CD14-positive monocyte (primary cell): Measurements from ENCODE around the gene ULK2. TPM values are rescaled to one million over a fixed set of nuclear protein-coding genes. Genes with fewer than 3 reads are reported as not detected.

ENCODE experiments used
- DNase-seq, 3 donors: peaks; one replicate each; pipeline ENCODE4 v3.0.0-alpha.2; 2011 to 2022
- H2AFZ ChIP-seq: 2 replicates; pipeline ENCODE4 v1.6.0; 2012; ENCODE audit warnings: mild to moderate bottlenecking, low read depth, low read length, inconsistent platforms; ENCODE audit not compliant: insufficient read depth, poor library complexity, severe bottlenecking
- H3K27ac ChIP-seq, 2 donors: 1 replicate in 1 of 2; 2 replicates in 1 of 2; pipeline ENCODE4 v1.5.1; 2012 to 2013; ENCODE audit warnings: low read length in 2 of 2, control low read depth in 1 of 2, inconsistent platforms in 1 of 2, low read depth in 1 of 2, mild to moderate bottlenecking in 1 of 2
- H3K27me3 ChIP-seq, 2 donors: one replicate each; pipeline versions ENCODE4 v1.6.0 to v1.6.1; 2011 to 2013; ENCODE audit warnings: low read length in 2 of 2; ENCODE audit not compliant: control insufficient read depth in 2 of 2, insufficient read depth in 2 of 2
- H3K36me3 ChIP-seq, 2 donors: replicated peaks in 1 of 2; 1 replicate in 1 of 2; 2 replicates in 1 of 2; pipeline versions ENCODE4 v1.5.1 to v1.6.1; 2012 to 2013; ENCODE audit warnings: low read length in 2 of 2, control low read depth in 1 of 2, inconsistent platforms in 1 of 2, mild to moderate bottlenecking in 1 of 2; ENCODE audit not compliant: insufficient read depth in 2 of 2, control insufficient read depth in 1 of 2
- H3K4me1 ChIP-seq, 2 donors: 1 replicate in 1 of 2; 2 replicates in 1 of 2; pipeline versions ENCODE4 v1.5.1 to v1.6.1; 2012 to 2013; ENCODE audit warnings: low read length in 2 of 2, control low read depth in 1 of 2, inconsistent platforms in 1 of 2, mild to moderate bottlenecking in 1 of 2, moderate library complexity in 1 of 2; ENCODE audit not compliant: insufficient read depth in 2 of 2, control insufficient read depth in 1 of 2
- H3K4me2 ChIP-seq: replicated peaks from 2 replicates; pipeline ENCODE3; 2012; ENCODE audit warnings: low read length, moderate library complexity, mild to moderate bottlenecking; ENCODE audit not compliant: poor library complexity, severe bottlenecking; ENCODE audit errors: extremely low read depth
- H3K4me3 ChIP-seq, 3 experiments: fragments of 200-600 bp in 1 of 3; sonication (generic) in 1 of 3; replicated peaks in 1 of 3; 1 replicate in 2 of 3; 2 replicates in 1 of 3; pipeline ENCODE4 v1.5.1; 2011 to 2013; ENCODE audit warnings: low read length in 3 of 3, mild to moderate bottlenecking in 3 of 3, control low read depth in 2 of 3, low read depth in 2 of 3, inconsistent platforms in 1 of 3, moderate library complexity in 1 of 3
- H3K79me2 ChIP-seq: 2 replicates; pipeline ENCODE4 v1.6.0; 2012; ENCODE audit warnings: mild to moderate bottlenecking, control low read depth, inconsistent platforms, low read length, moderate library complexity; ENCODE audit not compliant: insufficient read depth
- H3K9ac ChIP-seq: 2 replicates; pipeline ENCODE4 v1.6.0; 2017; ENCODE audit warnings: low read length, mild to moderate bottlenecking; ENCODE audit not compliant: insufficient read depth, poor library complexity, severe bottlenecking
- H3K9me3 ChIP-seq, 2 donors: replicated peaks in 1 of 2; 1 replicate in 1 of 2; 2 replicates in 1 of 2; pipeline versions ENCODE4 v1.5.1 to v1.6.1; 2012 to 2013; ENCODE audit warnings: low read length in 2 of 2, control low read depth in 1 of 2; ENCODE audit not compliant: control insufficient read depth in 1 of 2, insufficient read depth in 1 of 2
- H4K20me1 ChIP-seq: 2 replicates; pipeline ENCODE4 v1.6.0; 2012; ENCODE audit warnings: mild to moderate bottlenecking, low read length, control low read depth, moderate library complexity; ENCODE audit not compliant: insufficient read depth
- H3K27ac Mint-ChIP-seq, 7 donors: one replicate each; pipeline ENCODE4 v1.8.0; 2020; ENCODE audit warnings: mild to moderate bottlenecking in 7 of 7, mixed read lengths in 7 of 7, moderate library complexity in 6 of 7, inconsistent platforms in 2 of 7
- H3K27me3 Mint-ChIP-seq, 3 donors: one replicate each; pipeline ENCODE4 v1.8.0; 2021 to 2022; ENCODE audit warnings: low read depth in 3 of 3, mild to moderate bottlenecking in 3 of 3, mixed read lengths in 3 of 3, moderate library complexity in 3 of 3, inconsistent platforms in 1 of 3
- H3K36me3 Mint-ChIP-seq, 2 donors: one replicate each; pipeline ENCODE4 v1.8.0; 2020; ENCODE audit warnings: mixed read lengths in 2 of 2, inconsistent platforms in 1 of 2, mild to moderate bottlenecking in 1 of 2
- H3K4me1 Mint-ChIP-seq: one replicate; pipeline ENCODE4 v1.8.0; 2020; ENCODE audit warnings: mild to moderate bottlenecking, mixed read lengths
- H3K4me3 Mint-ChIP-seq, 2 donors: one replicate each; pipeline ENCODE4 v1.8.0; 2020; ENCODE audit warnings: mild to moderate bottlenecking in 2 of 2, mixed read lengths in 2 of 2, moderate library complexity in 1 of 2
- H3K9me3 Mint-ChIP-seq, 7 donors: one replicate each; pipeline ENCODE4 v1.8.0; 2020 to 2022; ENCODE audit warnings: mixed read lengths in 7 of 7, mild to moderate bottlenecking in 6 of 7, moderate library complexity in 6 of 7, inconsistent platforms in 2 of 7
- WGBS: methylation state at CpG from one replicate; pipeline ENCODE4 v1.1.5; 2013; ENCODE audit warnings: missing lambda C conversion rate; ENCODE audit not compliant: insufficient coverage; 5-methylcytosine and 5-hydroxymethylcytosine counted together
- intact Hi-C, 2 donors: fragments of 100-400 bp; cut with micrococcal nuclease; formaldehyde crosslinking; loops; one replicate each; pipeline versions ENCODE4 v1.15.0 to v1.15.1; 2023
- polyA plus RNA-seq, 3 donors: library from polyadenylated mRNA; depleted of rRNA in 1 of 3; unstranded in 2 of 3; stranded (reverse) in 1 of 3; fragments of 300-500 nt in 2 of 3; fragments of >200 nt in 1 of 3; fragmentation: Illumina TruSeq in 2 of 3; gene quantifications; 1 replicate in 2 of 3; 2 replicates in 1 of 3; pipeline ENCODE4 v1.2.3, GENCODE V29; 2012 to 2021
- TF ChIP-seq, protein P1 (sequence below): fragments of 200-600 bp; IDR thresholded peaks from one replicate; pipeline ENCODE4 v1.8.0; 2022; ENCODE audit warnings: antibody characterized with exemption, mild to moderate bottlenecking

Gene ULK2
- polyA plus RNA-seq, 3 donors, result 8.5 to 27.2 (median 12.3) TPM

DNA sequence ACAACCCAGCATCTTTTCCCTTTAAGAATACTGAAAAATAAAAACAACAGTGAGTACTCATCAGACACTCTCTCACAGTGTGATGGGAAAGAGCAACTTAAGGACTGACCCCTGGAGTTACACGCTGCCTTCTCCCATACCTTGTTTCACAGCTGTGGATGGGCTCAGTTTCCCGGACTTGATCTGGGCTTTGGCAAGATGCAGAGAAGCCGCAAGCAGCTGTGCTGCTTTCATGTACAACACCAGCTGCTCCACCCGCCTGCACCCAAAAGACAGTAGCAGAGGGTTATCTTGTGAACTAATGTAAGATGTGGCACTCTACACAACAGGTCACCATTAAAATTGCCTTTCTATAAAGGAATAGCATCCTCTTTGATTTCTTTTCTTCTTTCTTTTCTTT is 86.9 kb downstream of the ULK2 start:
- H3K4me1 ChIP-seq, result no peaks in the 10 kb centered on the region
- no peak overlapping the region for H3K27ac Mint-ChIP-seq
- intact Hi-C loops, result no loop called here
- no peaks in the 10 kb centered on the region for H3K27me3 Mint-ChIP-seq
- H3K4me3 ChIP-seq, result no peak overlapping the region
- no peak overlapping the region for H3K27ac ChIP-seq
- peaks cover 71 to 84% of the 10 kb centered on the region in 2 donors for H3K36me3 Mint-ChIP-seq
- no peaks in the 10 kb centered on the region for H3K9me3 ChIP-seq
- no peak overlapping the region for H2AFZ ChIP-seq
- H3K79me2 ChIP-seq, result no peaks in the 10 kb centered on the region
- no peaks in the 10 kb centered on the region for H4K20me1 ChIP-seq
- H3K27me3 ChIP-seq, result no peaks in the 10 kb centered on the region
- TF ChIP-seq, protein P1, sequence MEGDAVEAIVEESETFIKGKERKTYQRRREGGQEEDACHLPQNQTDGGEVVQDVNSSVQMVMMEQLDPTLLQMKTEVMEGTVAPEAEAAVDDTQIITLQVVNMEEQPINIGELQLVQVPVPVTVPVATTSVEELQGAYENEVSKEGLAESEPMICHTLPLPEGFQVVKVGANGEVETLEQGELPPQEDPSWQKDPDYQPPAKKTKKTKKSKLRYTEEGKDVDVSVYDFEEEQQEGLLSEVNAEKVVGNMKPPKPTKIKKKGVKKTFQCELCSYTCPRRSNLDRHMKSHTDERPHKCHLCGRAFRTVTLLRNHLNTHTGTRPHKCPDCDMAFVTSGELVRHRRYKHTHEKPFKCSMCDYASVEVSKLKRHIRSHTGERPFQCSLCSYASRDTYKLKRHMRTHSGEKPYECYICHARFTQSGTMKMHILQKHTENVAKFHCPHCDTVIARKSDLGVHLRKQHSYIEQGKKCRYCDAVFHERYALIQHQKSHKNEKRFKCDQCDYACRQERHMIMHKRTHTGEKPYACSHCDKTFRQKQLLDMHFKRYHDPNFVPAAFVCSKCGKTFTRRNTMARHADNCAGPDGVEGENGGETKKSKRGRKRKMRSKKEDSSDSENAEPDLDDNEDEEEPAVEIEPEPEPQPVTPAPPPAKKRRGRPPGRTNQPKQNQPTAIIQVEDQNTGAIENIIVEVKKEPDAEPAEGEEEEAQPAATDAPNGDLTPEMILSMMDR, result no peak
- H3K9me3 Mint-ChIP-seq, result peaks cover 0 to 2% (median 0%) of the 10 kb centered on the region in 7 donors
- peaks cover 86 to 93% of the 10 kb centered on the region in 2 donors for H3K36me3 ChIP-seq
- H3K4me2 ChIP-seq, result no peak overlapping the region
- WGBS, result 100% methylated on average over 2 of the region's 4 CpGs
- DNase-seq, result no peak
- no peak overlapping the region for H3K9ac ChIP-seq
- H3K4me3 Mint-ChIP-seq, result no peak overlapping the region
- no peaks in the 10 kb centered on the region for H3K4me1 Mint-ChIP-seq

DNA sequence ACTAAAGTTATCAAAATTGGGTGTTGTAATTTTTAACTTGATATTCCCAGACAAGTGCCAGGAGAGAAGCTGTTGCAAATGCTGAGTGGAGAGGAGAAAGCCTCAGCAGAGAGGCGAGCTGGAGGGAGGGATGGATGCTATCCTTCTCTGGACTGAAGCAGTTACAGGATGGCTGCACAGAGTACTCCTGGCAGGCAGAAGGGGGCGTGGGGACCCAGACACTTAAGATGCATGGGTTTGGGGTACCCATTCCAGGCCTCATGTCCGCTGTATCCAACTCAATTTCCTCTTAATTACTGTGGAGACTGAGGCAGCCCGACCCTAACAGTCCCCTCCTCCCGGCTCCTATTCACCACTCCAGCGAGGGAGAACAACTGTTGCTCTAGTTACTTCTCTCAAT is 94.2 kb downstream of the ULK2 start:
- H3K27ac ChIP-seq, result no peak overlapping the region
- no peaks in the 10 kb centered on the region for H3K4me1 ChIP-seq
- Mint-ChIP-seq H3K27me3 (no peaks in the 10 kb centered on the region), H3K36me3 (peaks cover 63 to 85% of the 10 kb centered on the region in 2 donors), H3K9me3 (no peaks in the 10 kb centered on the region), H3K4me3 (no peak overlapping the region), H3K27ac (no peak overlapping the region), H3K4me1 (peaks cover 4% of the 10 kb centered on the region)
- DNase-seq, result no peak
- WGBS, result 94% methylated on average over 2 of the region's 6 CpGs
- H3K9me3 ChIP-seq, result no peaks in the 10 kb centered on the region
- H3K36me3 ChIP-seq, result peaks cover 54 to 73% of the 10 kb centered on the region in 2 donors
- no peaks in the 10 kb centered on the region for H4K20me1 ChIP-seq
- no peaks in the 10 kb centered on the region for H3K79me2 ChIP-seq
- TF ChIP-seq, protein P1, result no peak
- H3K4me3 ChIP-seq, result no peak overlapping the region
- no peaks in the 10 kb centered on the region for H3K27me3 ChIP-seq
- intact Hi-C loops, result no loop called here
- H3K4me2 ChIP-seq, result no peak overlapping the region
- H3K9ac ChIP-seq, result no peak overlapping the region
- H2AFZ ChIP-seq, result no peak overlapping the region
